H9 (cell line): ENCODE results near the gene C20orf96. TPM values are rescaled to one million over a fixed set of nuclear protein-coding genes. Genes with fewer than 3 reads are reported as not detected.

Experiments used
- DNase-seq: peaks from one replicate; pipeline ENCODE4 v3.0.0-alpha.2; 2017
- H2AFZ ChIP-seq: one replicate; pipeline ENCODE4 v1.6.1; 2013; ENCODE audit warnings: mild to moderate bottlenecking, low read length, control low read depth, moderate library complexity
- H2AK5ac ChIP-seq: 2 replicates; pipeline ENCODE4 v1.6.1; 2013; ENCODE audit warnings: low read length, control low read depth, mixed read lengths; ENCODE audit not compliant: insufficient read length
- H2BK120ac ChIP-seq: one replicate; pipeline ENCODE4 v1.6.1; 2013; ENCODE audit warnings: low read depth, mild to moderate bottlenecking, low read length, control low read depth, inconsistent platforms; ENCODE audit not compliant: poor library complexity, severe bottlenecking
- H2BK12ac ChIP-seq: 2 replicates; pipeline ENCODE4 v1.6.1; 2013; ENCODE audit warnings: low read length, control low read depth, mixed read lengths, low read depth; ENCODE audit not compliant: insufficient read length
- H2BK15ac ChIP-seq: 2 replicates; pipeline ENCODE4 v1.6.1; 2013; ENCODE audit warnings: low read depth, low read length, control low read depth
- H2BK20ac ChIP-seq: one replicate; pipeline ENCODE4 v1.6.1; 2013; ENCODE audit warnings: low read depth, mild to moderate bottlenecking, low read length, control low read depth, inconsistent platforms; ENCODE audit not compliant: poor library complexity, severe bottlenecking
- H2BK5ac ChIP-seq: 2 replicates; pipeline ENCODE4 v1.6.1; 2013; ENCODE audit warnings: low read length, control low read depth, mixed read lengths; ENCODE audit not compliant: insufficient read length
- H3K14ac ChIP-seq: 2 replicates; pipeline ENCODE4 v1.6.1; 2013; ENCODE audit warnings: low read length, control low read depth; ENCODE audit not compliant: insufficient read depth
- H3K18ac ChIP-seq: 2 replicates; pipeline ENCODE4 v1.6.1; 2013; ENCODE audit warnings: low read depth, mild to moderate bottlenecking, mixed read lengths, low read length, control low read depth; ENCODE audit not compliant: insufficient read length
- H3K23ac ChIP-seq: 2 replicates; pipeline ENCODE4 v1.6.1; 2013; ENCODE audit warnings: low read length, control low read depth, mixed read lengths, low read depth; ENCODE audit not compliant: insufficient read length
- H3K23me2 ChIP-seq: 2 replicates; pipeline ENCODE4 v1.6.1; 2013; ENCODE audit warnings: low read depth, mild to moderate bottlenecking, mixed read lengths, low read length, control low read depth; ENCODE audit not compliant: insufficient read length, poor library complexity, severe bottlenecking
- H3K27ac ChIP-seq: 2 replicates; pipeline ENCODE4 v1.5.1; 2013; ENCODE audit warnings: low read length, control low read depth, mixed read lengths, low read depth; ENCODE audit not compliant: insufficient read length
- H3K27me3 ChIP-seq: 2 replicates; pipeline ENCODE4 v1.6.1; 2013; ENCODE audit warnings: low read length, control low read depth, inconsistent platforms; ENCODE audit not compliant: insufficient read depth
- H3K4ac ChIP-seq: 2 replicates; pipeline ENCODE4 v1.6.1; 2013; ENCODE audit warnings: low read depth, mild to moderate bottlenecking, control low read depth, inconsistent platforms, low read length, moderate library complexity
- H3K4me1 ChIP-seq: 2 replicates; pipeline ENCODE4 v1.6.1; 2013; ENCODE audit warnings: low read length, control low read depth, inconsistent platforms; ENCODE audit not compliant: insufficient read depth
- H3K4me2 ChIP-seq: 2 replicates; pipeline ENCODE4 v1.6.1; 2013; ENCODE audit warnings: low read length, control low read depth, mixed read lengths; ENCODE audit not compliant: insufficient read length, insufficient read depth
- H3K56ac ChIP-seq: 2 replicates; pipeline ENCODE4 v1.6.1; 2013; ENCODE audit warnings: low read depth, mild to moderate bottlenecking, mixed read lengths, low read length, control low read depth; ENCODE audit not compliant: insufficient read length
- H3K79me1 ChIP-seq: 2 replicates; pipeline ENCODE4 v1.6.1; 2013; ENCODE audit warnings: low read depth, mild to moderate bottlenecking, moderate library complexity, low read length, control low read depth, inconsistent platforms; ENCODE audit not compliant: insufficient read depth, poor library complexity, severe bottlenecking
- H3K79me2 ChIP-seq: 2 replicates; pipeline ENCODE4 v1.6.1; 2013; ENCODE audit warnings: low read length, control low read depth, inconsistent platforms; ENCODE audit not compliant: insufficient read depth
- H3K9ac ChIP-seq: 2 replicates; pipeline ENCODE4 v1.6.1; 2013; ENCODE audit warnings: low read length, control low read depth, mixed read lengths; ENCODE audit not compliant: insufficient read length; ENCODE audit errors: extremely low read depth
- H3K9me3 ChIP-seq: one replicate; pipeline ENCODE4 v1.6.1; 2013; ENCODE audit warnings: low read depth, low read length, inconsistent platforms; ENCODE audit not compliant: control insufficient read depth
- H3T11ph ChIP-seq: one replicate; pipeline ENCODE4 v1.6.1; 2013; ENCODE audit warnings: mild to moderate bottlenecking, low read length, control low read depth, inconsistent platforms
- H4K20me1 ChIP-seq: one replicate; pipeline ENCODE4 v1.6.1; 2013; ENCODE audit not compliant: control insufficient read depth, insufficient read length, insufficient read depth
- H4K5ac ChIP-seq: 2 replicates; pipeline ENCODE4 v1.6.1; 2013; ENCODE audit warnings: low read depth, mild to moderate bottlenecking, mixed read lengths, low read length, control low read depth; ENCODE audit not compliant: insufficient read length
- H4K8ac ChIP-seq: replicated peaks from 2 replicates; pipeline ENCODE4 v1.6.1; 2013; ENCODE audit warnings: low read length, control low read depth, mixed read lengths, low read depth; ENCODE audit not compliant: insufficient read length
- H4K91ac ChIP-seq: 2 replicates; pipeline ENCODE4 v1.6.1; 2013; ENCODE audit warnings: low read depth, mild to moderate bottlenecking, moderate library complexity, mixed read lengths, low read length, control low read depth; ENCODE audit not compliant: insufficient read length
- H3K27ac Mint-ChIP-seq, 3 experiments: 2 replicates in 2 of 3; 3 replicates in 1 of 3; pipeline ENCODE4 v1.8.0; 2020 to 2021; ENCODE audit warnings: mixed read lengths in 3 of 3, mild to moderate bottlenecking in 1 of 3, moderate library complexity in 1 of 3
- H3K27me3 Mint-ChIP-seq: 2 replicates; pipeline ENCODE4 v1.8.0; 2021; ENCODE audit warnings: low read depth, mild to moderate bottlenecking, moderate library complexity, mixed read lengths
- H3K36me3 Mint-ChIP-seq, 3 experiments: 2 replicates in 2 of 3; 3 replicates in 1 of 3; pipeline ENCODE4 v1.8.0; 2020 to 2021; ENCODE audit warnings: low read depth in 3 of 3, mixed read lengths in 3 of 3; ENCODE audit not compliant: insufficient read depth in 1 of 3
- H3K4me1 Mint-ChIP-seq, 2 experiments: 2 replicates each; pipeline ENCODE4 v1.8.0; 2020; ENCODE audit warnings: mixed read lengths in 2 of 2
- H3K4me3 Mint-ChIP-seq, 2 experiments: 2 replicates in 1 of 2; 3 replicates in 1 of 2; pipeline ENCODE4 v1.8.0; 2020 to 2021; ENCODE audit warnings: mild to moderate bottlenecking in 2 of 2, mixed read lengths in 2 of 2, moderate library complexity in 1 of 2
- H3K9me3 Mint-ChIP-seq, 2 experiments: 2 replicates in 1 of 2; 3 replicates in 1 of 2; pipeline ENCODE4 v1.8.0; 2020; ENCODE audit warnings: mild to moderate bottlenecking in 2 of 2, mixed read lengths in 2 of 2, moderate library complexity in 1 of 2
- WGBS: extraction: QIAGEN DNeasy Blood & Tissue Kit; methylation state at CpG from one replicate; pipeline ENCODE4 v1.1.7; 2013; ENCODE audit warnings: missing lambda C conversion rate, low lambda C conversion rate, mixed read lengths; ENCODE audit not compliant: insufficient read length; ENCODE audit errors: extremely low coverage; 5-methylcytosine and 5-hydroxymethylcytosine counted together
- total RNA-seq: library from RNA; stranded (reverse); gene quantifications from 2 replicates; pipeline ENCODE4 v1.2.1, GENCODE V29; 2021
- TF ChIP-seq, protein P1 (sequence below): fragments of 200-600 bp; sonication (generic); conservative IDR thresholded peaks from 3 replicates; pipeline ENCODE4 v1.8.0; 2021; ENCODE audit warnings: antibody characterized with exemption, mild to moderate bottlenecking

The C20orf96 gene
- total RNA-seq, 1 experiment from 2014 or later, result 14.5 TPM

- no peaks in the 10 kb centered on the region; the same call in 1 of the 2 replicates for H3K27me3 ChIP-seq
These were observed 69.2 kb downstream of the C20orf96 start for GRCh38 chr20:221258-221830.

More at GRCh38 chr20:221258-221830, 69.2 kb downstream of the C20orf96 start:
- Histone ChIP-seq H4K8ac (no peak overlapping the region), H2AK5ac (no peak overlapping the region), H2BK15ac (no peak overlapping the region), H3K18ac (no peak overlapping the region), H2BK120ac (no peak overlapping the region), H3K9me3 (no peaks in the 10 kb centered on the region), H3K4me1 (no peaks in the 10 kb centered on the region), H2BK12ac (no peak overlapping the region), H4K91ac (no peak overlapping the region), H3K79me2 (no peaks in the 10 kb centered on the region), H2BK5ac (no peak overlapping the region), H3K56ac (no peak overlapping the region), H3K27ac (no peak overlapping the region), H3T11ph (no peak overlapping the region), H3K9ac (no peak overlapping the region), H4K5ac (no peak overlapping the region), H3K14ac (no peak overlapping the region), H3K4me2 (no peak overlapping the region), H3K4ac (no peak overlapping the region), H3K79me1 (no peaks in the 10 kb centered on the region), H2BK20ac (no peak overlapping the region), H3K23me2 (no peaks in the 10 kb centered on the region), H2AFZ (no peak overlapping the region), H3K23ac (no peak overlapping the region), H4K20me1 (no peaks in the 10 kb centered on the region)
- Mint-ChIP-seq H3K27me3 (peaks cover 84% of the 10 kb centered on the region), H3K36me3 (no peaks in the 10 kb centered on the region; a peak in 1 of 7 replicates), H3K4me3 (no peak overlapping the region), H3K4me1 (no peaks in the 10 kb centered on the region), H3K9me3 (peaks cover 4 to 11% of the 10 kb centered on the region in 2 experiments; a peak in 3 of 5 replicates), H3K27ac (no peak overlapping the region)
- no peak for DNase-seq
- TF ChIP-seq, protein P1, sequence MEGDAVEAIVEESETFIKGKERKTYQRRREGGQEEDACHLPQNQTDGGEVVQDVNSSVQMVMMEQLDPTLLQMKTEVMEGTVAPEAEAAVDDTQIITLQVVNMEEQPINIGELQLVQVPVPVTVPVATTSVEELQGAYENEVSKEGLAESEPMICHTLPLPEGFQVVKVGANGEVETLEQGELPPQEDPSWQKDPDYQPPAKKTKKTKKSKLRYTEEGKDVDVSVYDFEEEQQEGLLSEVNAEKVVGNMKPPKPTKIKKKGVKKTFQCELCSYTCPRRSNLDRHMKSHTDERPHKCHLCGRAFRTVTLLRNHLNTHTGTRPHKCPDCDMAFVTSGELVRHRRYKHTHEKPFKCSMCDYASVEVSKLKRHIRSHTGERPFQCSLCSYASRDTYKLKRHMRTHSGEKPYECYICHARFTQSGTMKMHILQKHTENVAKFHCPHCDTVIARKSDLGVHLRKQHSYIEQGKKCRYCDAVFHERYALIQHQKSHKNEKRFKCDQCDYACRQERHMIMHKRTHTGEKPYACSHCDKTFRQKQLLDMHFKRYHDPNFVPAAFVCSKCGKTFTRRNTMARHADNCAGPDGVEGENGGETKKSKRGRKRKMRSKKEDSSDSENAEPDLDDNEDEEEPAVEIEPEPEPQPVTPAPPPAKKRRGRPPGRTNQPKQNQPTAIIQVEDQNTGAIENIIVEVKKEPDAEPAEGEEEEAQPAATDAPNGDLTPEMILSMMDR, result no peak
- no CpG with 5 or more reads among the region's 1 CpG for WGBS

Other genes with a start within 250 kb of the C20orf96 start
- gene DEFB125, start 203.1 kb downstream of the C20orf96 start, total RNA-seq, result not detected in 2 replicates
- not detected in 2 replicates for gene DEFB126, start 148.2 kb downstream of the C20orf96 start, total RNA-seq
- not detected in 2 replicates for gene DEFB127, start 133.3 kb downstream of the C20orf96 start, total RNA-seq
- gene DEFB128, start 101.0 kb downstream of the C20orf96 start, total RNA-seq, result not detected in 2 replicates
- gene DEFB129, start 63.5 kb downstream of the C20orf96 start, total RNA-seq, result not detected in 2 replicates
- not detected in 2 replicates for gene DEFB132, start 33.0 kb downstream of the C20orf96 start, total RNA-seq
- gene ZCCHC3, start 6.8 kb upstream of the C20orf96 start, total RNA-seq, result 41.3 and 43.3 TPM in 2 replicates
- 54.4 and 55.1 TPM in 2 replicates for gene SOX12, start 34.8 kb upstream of the C20orf96 start, total RNA-seq
- gene NRSN2, start 56.4 kb upstream of the C20orf96 start, total RNA-seq, result 18.9 and 22.7 TPM in 2 replicates
- 20.0 and 20.8 TPM in 2 replicates for gene TRIB3, start 90.0 kb upstream of the C20orf96 start, total RNA-seq
- gene RBCK1, start 117.5 kb upstream of the C20orf96 start, total RNA-seq, result 46.8 and 50.8 TPM in 2 replicates
- gene TBC1D20, start 171.8 kb upstream of the C20orf96 start, total RNA-seq, result 16.8 and 17.9 TPM in 2 replicates